Lung (tissue), 12 donors: ENCODE data around the gene SEMA3A. TPM values are rescaled to one million over a fixed set of nuclear protein-coding genes. Genes with fewer than 3 reads are reported as not detected.

Experiments
- ATAC-seq: fragments of 200-7000 bp; cut with Tn5 transposase; one replicate; pipeline ENCODE4 v1.9.1; 2020; ENCODE audit warnings: moderate number of reproducible peaks; ENCODE audit not compliant: insufficient read depth, low FRiP score
- DNase-seq, 3 donors: peaks; one replicate each; pipeline ENCODE4 v3.0.0-alpha.2; 2013 to 2017
- H3K27ac ChIP-seq, 2 donors: one replicate each; pipeline ENCODE4 v1.5.1; 2013; ENCODE audit warnings: mild to moderate bottlenecking in 2 of 2, moderate library complexity in 2 of 2, control low read depth in 1 of 2, inconsistent platforms in 1 of 2, low read depth in 1 of 2, low read length in 1 of 2
- H3K27me3 ChIP-seq, 3 donors: one replicate each; pipeline ENCODE4 v1.5.1; 2013; ENCODE audit warnings: low read length in 2 of 3; ENCODE audit not compliant: control insufficient read depth in 3 of 3, insufficient read depth in 3 of 3
- H3K36me3 ChIP-seq, 4 donors: one replicate each; pipeline ENCODE4 v1.5.1; 2013; ENCODE audit warnings: low read length in 4 of 4, mild to moderate bottlenecking in 1 of 4, moderate library complexity in 1 of 4; ENCODE audit not compliant: control insufficient read depth in 4 of 4, insufficient read depth in 4 of 4
- H3K4me1 ChIP-seq, 5 donors: one replicate each; pipeline ENCODE4 v1.5.1; 2013; ENCODE audit warnings: low read length in 5 of 5, mild to moderate bottlenecking in 2 of 5, moderate library complexity in 1 of 5; ENCODE audit not compliant: control insufficient read depth in 5 of 5, insufficient read depth in 5 of 5
- H3K4me3 ChIP-seq: one replicate; pipeline ENCODE4 v1.5.1; 2013; ENCODE audit warnings: mild to moderate bottlenecking, control low read depth, moderate library complexity
- H3K9ac ChIP-seq, 2 donors: one replicate each; pipeline ENCODE4 v1.5.1; 2013; ENCODE audit warnings: low read length in 2 of 2, control low read depth in 1 of 2; ENCODE audit not compliant: insufficient read depth in 1 of 2
- H3K9me3 ChIP-seq, 4 donors: one replicate each; pipeline ENCODE4 v1.5.1; 2013; ENCODE audit warnings: low read length in 3 of 4, mild to moderate bottlenecking in 1 of 4, moderate library complexity in 1 of 4; ENCODE audit not compliant: control insufficient read depth in 4 of 4, insufficient read depth in 3 of 4
- WGBS, 2 donors: extraction: QIAGEN DNeasy Blood & Tissue Kit; methylation state at CpG; one replicate each; pipeline ENCODE4 v1.1.7; 2013; 5-methylcytosine and 5-hydroxymethylcytosine counted together
- polyA plus RNA-seq, 2 donors: library from polyadenylated mRNA; stranded (reverse); fragments of 200-250 nt; gene quantifications; one replicate each; pipeline ENCODE4 v1.2.1, GENCODE V29; 2013
- total RNA-seq, 2 donors: library from RNA; depleted of rRNA in 1 of 2; stranded (reverse); fragments of >200 nt in 1 of 2; gene quantifications; one replicate each; pipeline ENCODE4 v1.2.1, GENCODE V29; 2014 to 2021
- TF ChIP-seq, protein P1 (sequence below): IDR thresholded peaks from 2 replicates; pipeline ENCODE4 v1.5.1; 2012; ENCODE audit warnings: mild to moderate bottlenecking; ENCODE audit errors: control extremely low read depth, extremely low read depth
- donor health status: control.
- donor health status: control.
- donor health status: Bipolar disorder and iron deficiency.
- donor health status: healthy.
- donor health status: DM: yes; HTN: yes; CAD: no.

Gene SEMA3A
- total and polyA plus RNA-seq, 4 donors: 0.79 to 21.4 (median 5.5) TPM

DNA sequence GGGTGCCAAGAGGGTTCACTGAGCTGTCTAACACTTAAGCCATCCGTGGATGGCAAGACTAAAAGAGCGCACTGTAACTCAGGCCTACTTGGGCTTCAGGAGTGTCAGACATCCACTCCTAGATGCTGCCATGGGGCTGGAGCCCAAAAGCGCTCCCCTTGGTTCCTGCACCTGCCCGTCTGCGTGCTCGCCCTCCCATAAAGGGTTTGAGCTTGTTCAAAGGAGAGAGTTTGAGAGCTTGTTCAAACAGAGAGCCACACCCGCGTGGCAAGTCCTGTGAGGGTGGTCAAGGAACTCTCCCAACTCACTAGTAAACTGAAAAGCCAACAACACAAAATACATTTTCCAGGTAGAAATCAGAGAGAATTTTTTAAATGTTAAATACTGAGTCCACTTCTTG, 256.7 kb downstream of the SEMA3A start:
- no peak overlapping the region for H3K27ac ChIP-seq
- no peak overlapping the region for H3K4me3 ChIP-seq
- no peak overlapping the region for H3K9ac ChIP-seq
- 72 to 84% methylated on average over 8 of the region's 8 CpGs for WGBS, 2 donors
- DNase-seq: no peak
- TF ChIP-seq, protein P1, sequence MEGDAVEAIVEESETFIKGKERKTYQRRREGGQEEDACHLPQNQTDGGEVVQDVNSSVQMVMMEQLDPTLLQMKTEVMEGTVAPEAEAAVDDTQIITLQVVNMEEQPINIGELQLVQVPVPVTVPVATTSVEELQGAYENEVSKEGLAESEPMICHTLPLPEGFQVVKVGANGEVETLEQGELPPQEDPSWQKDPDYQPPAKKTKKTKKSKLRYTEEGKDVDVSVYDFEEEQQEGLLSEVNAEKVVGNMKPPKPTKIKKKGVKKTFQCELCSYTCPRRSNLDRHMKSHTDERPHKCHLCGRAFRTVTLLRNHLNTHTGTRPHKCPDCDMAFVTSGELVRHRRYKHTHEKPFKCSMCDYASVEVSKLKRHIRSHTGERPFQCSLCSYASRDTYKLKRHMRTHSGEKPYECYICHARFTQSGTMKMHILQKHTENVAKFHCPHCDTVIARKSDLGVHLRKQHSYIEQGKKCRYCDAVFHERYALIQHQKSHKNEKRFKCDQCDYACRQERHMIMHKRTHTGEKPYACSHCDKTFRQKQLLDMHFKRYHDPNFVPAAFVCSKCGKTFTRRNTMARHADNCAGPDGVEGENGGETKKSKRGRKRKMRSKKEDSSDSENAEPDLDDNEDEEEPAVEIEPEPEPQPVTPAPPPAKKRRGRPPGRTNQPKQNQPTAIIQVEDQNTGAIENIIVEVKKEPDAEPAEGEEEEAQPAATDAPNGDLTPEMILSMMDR: no peak
- peaks cover 0 to 1% (median 0%) of the 10 kb centered on the region in 4 donors for H3K9me3 ChIP-seq
- no peaks in the 10 kb centered on the region for H3K27me3 ChIP-seq
- no peaks in the 10 kb centered on the region for H3K36me3 ChIP-seq
- ATAC-seq: no peak
- H3K4me1 ChIP-seq: peaks cover 0 to 4% (median 0%) of the 10 kb centered on the region in 5 donors

GRCh38 chr7:83936056-83936708, 258.4 kb downstream of the SEMA3A start:
- Histone ChIP-seq H3K27me3 (no peaks in the 10 kb centered on the region), H3K4me1 (peaks cover 0 to 4% (median 0%) of the 10 kb centered on the region in 5 donors), H3K27ac (no peak overlapping the region), H3K9me3 (peaks cover 0 to 1% (median 0%) of the 10 kb centered on the region in 4 donors), H3K4me3 (no peak overlapping the region), H3K36me3 (no peaks in the 10 kb centered on the region), H3K9ac (no peak overlapping the region)
- WGBS, 2 donors: 25 to 30% methylated on average over 5 of the region's 5 CpGs
- TF ChIP-seq, protein P1: peak; percentile 65
- ATAC-seq (no peak), DNase-seq (peak; percentile 78 to 92 (median 89))

DNA sequence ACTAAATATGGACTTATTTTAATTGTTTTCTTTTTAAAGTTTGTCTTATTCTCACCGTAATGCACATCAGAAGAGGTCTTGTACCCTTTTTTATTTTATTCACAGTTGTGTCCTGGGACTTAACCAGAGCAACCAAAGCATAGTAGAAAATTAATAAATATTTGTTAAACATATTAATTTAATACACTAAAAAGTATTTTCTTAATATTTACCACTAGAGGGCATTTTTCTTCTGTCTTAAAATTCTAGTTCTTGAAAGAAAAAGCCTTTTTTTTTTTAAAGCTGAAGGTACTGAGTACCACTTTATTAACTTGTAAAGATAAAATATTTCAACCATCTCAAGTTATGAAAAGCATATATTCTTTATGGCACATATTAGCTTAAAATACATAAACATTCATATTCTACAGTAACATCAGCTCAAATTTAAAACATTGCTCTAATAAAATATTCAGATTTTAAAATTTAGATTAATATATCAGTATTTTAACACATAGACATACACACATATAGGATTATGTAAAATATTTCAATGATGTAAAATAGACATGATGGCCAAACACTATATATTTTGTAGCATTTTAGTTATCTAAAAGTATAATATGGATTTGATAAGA, 260.4 kb downstream of the SEMA3A start:
- TF ChIP-seq, protein P1: no peak
- H3K4me3 ChIP-seq: no peak overlapping the region
- no peaks in the 10 kb centered on the region for H3K27me3 ChIP-seq
- H3K9me3 ChIP-seq: peaks cover 0 to 1% (median 0%) of the 10 kb centered on the region in 4 donors
- no peak for ATAC-seq
- H3K36me3 ChIP-seq: no peaks in the 10 kb centered on the region
- no peak for DNase-seq
- no peak overlapping the region for H3K27ac ChIP-seq
- H3K9ac ChIP-seq: no peak overlapping the region
- 79 to 91% methylated on average over 1 of the region's 1 CpG for WGBS, 2 donors
- H3K4me1 ChIP-seq: peaks cover 0 to 4% (median 0%) of the 10 kb centered on the region in 5 donors
